Astrocyte (in vitro differentiated cells and primary cell): ENCODE measurements around the gene DLX2.

Experiments
- EZH2 ChIP-seq: IDR thresholded peaks from 2 replicates; pipeline ENCODE4 v1.6.1; 2012; ENCODE audit warnings: mild to moderate bottlenecking, low read length, inconsistent platforms; ENCODE audit not compliant: insufficient read depth
- TF ChIP-seq, protein P1 (sequence below): IDR thresholded peaks from 2 replicates; pipeline ENCODE4 v1.5.1; 2011; ENCODE audit warnings: low read depth, mild to moderate bottlenecking, inconsistent platforms, low read length, moderate library complexity; ENCODE audit not compliant: insufficient read depth

DNA sequence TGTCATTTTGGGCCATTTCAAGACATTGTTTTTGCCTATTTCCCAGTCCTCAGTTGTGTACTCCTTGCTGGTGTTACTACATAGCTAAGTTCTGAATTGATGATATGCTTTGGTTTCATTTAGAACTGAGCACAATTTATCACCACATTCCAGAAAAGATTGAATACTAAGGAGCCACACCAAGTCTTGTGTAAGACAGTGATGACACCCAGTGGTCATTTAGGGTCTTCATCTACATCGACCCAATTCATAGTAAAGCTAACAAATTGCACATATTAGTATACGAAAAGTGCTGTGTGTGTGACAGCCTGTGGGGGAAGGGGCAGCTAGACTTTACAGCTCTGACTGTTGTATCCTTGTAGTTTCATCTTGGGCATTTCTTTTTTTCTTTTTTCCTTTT, 10.9 kb upstream of the DLX2 start:
- TF ChIP-seq, protein P1, sequence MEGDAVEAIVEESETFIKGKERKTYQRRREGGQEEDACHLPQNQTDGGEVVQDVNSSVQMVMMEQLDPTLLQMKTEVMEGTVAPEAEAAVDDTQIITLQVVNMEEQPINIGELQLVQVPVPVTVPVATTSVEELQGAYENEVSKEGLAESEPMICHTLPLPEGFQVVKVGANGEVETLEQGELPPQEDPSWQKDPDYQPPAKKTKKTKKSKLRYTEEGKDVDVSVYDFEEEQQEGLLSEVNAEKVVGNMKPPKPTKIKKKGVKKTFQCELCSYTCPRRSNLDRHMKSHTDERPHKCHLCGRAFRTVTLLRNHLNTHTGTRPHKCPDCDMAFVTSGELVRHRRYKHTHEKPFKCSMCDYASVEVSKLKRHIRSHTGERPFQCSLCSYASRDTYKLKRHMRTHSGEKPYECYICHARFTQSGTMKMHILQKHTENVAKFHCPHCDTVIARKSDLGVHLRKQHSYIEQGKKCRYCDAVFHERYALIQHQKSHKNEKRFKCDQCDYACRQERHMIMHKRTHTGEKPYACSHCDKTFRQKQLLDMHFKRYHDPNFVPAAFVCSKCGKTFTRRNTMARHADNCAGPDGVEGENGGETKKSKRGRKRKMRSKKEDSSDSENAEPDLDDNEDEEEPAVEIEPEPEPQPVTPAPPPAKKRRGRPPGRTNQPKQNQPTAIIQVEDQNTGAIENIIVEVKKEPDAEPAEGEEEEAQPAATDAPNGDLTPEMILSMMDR, result peak; percentile 44
- no peak for TF ChIP-seq EZH2
